HG03139 (cell line): Measurements from ENCODE around the gene NDUFS7.

Experiments
- ATAC-seq: cut with Tn5 transposase; IDR thresholded peaks from one replicate; pipeline ENCODE4 v1.9.1; 2021; ENCODE audit not compliant: unreplicated experiment

NDUFS7 gene

GRCh38 chr19:1364070-1364704 is 19.5 kb upstream of the NDUFS7 start:
- ATAC-seq = no peak

GRCh38 chr19:1365319-1366269 is 18.1 kb upstream of the NDUFS7 start:
- ATAC-seq = no peak

GRCh38 chr19:1366296-1366695 is 17.4 kb upstream of the NDUFS7 start:
- ATAC-seq = no peak

GRCh38 chr19:1366899-1367870 is 16.5 kb upstream of the NDUFS7 start:
- no peak for ATAC-seq

GRCh38 chr19:1369214-1369805 is 14.4 kb upstream of the NDUFS7 start:
- ATAC-seq = no peak

- ATAC-seq = no peak
Measured at GRCh38 chr19:1370579-1371361, 12.9 kb upstream of the NDUFS7 start.

GRCh38 chr19:1373042-1373533 is 10.6 kb upstream of the NDUFS7 start:
- ATAC-seq = no peak

- no peak for ATAC-seq
Measured at GRCh38 chr19:1373534-1374249, 10.0 kb upstream of the NDUFS7 start.

GRCh38 chr19:1374250-1374577 is 9.5 kb upstream of the NDUFS7 start:
- no peak for ATAC-seq

- no peak for ATAC-seq
Measured at GRCh38 chr19:1376415-1376805, 7.3 kb upstream of the NDUFS7 start.

GRCh38 chr19:1377176-1377964 is 6.3 kb upstream of the NDUFS7 start:
- no peak for ATAC-seq

- ATAC-seq = no peak
Measured at GRCh38 chr19:1377965-1378785, 5.5 kb upstream of the NDUFS7 start.

- ATAC-seq = no peak
Measured at GRCh38 chr19:1379126-1379905, 4.4 kb upstream of the NDUFS7 start.

- no peak for ATAC-seq
Measured at GRCh38 chr19:1379961-1380489, 3.7 kb upstream of the NDUFS7 start.

GRCh38 chr19:1382250-1382649 is 1.5 kb upstream of the NDUFS7 start:
- ATAC-seq = no peak

- no peak for ATAC-seq
Measured at GRCh38 chr19:1383017-1383311, 743 bp upstream of the NDUFS7 start.

GRCh38 chr19:1384085-1384462 is 367 bp downstream of the NDUFS7 start:
- no peak for ATAC-seq
